Pancreas (tissue), 8 donors: ENCODE measurements around the gene GGPS1. TPM values are rescaled to one million over a fixed set of nuclear protein-coding genes. Genes with fewer than 3 reads are reported as not detected.

Experiments
- polyA plus RNA-seq, 2 donors: library from polyadenylated mRNA; stranded (reverse); fragments of 200-250 nt; gene quantifications; one replicate each; pipeline ENCODE4 v1.2.3, GENCODE V29; 2013
- total RNA-seq, 6 donors: library from RNA; stranded (reverse); fragmentation: NEBNext Ultra II Directional in 4 of 6; extraction: Animal tissue kit (Norgen Biotek cat#: 25700) in 4 of 6; gene quantifications; one replicate each; pipeline versions ENCODE4 v1.2.1 to v1.2.4, GENCODE V29; 2021 to 2023
- donor health status: healthy with polysubstance abuse.
- donor health status: DM: no; HTN: no; CAD: no; lungs with moderate emphysema.
- donor health status: DM: no; HTN: no; CAD: no.
- donor health status: Bipolar disorder and iron deficiency.
- donor health status: DM: yes; HTN: yes; CAD: no.
- donor health status: DM: no; HTN: no; CAD: no.
- donor health status: DM: no; HTN: no; CAD: no.
- donor health status: DM: yes; HTN: yes; CAD: no.

The GGPS1 gene
- total and polyA plus RNA-seq, 8 donors = 8.9 to 16.7 (median 12.5) TPM

Other genes with a start within 250 kb of the GGPS1 start
- 100 to 1,000 TPM in 2 of 6 donors, 10 to 100 TPM in 4; 53.8 to 106 (median 91.9) TPM for gene TOMM20, start 199.7 kb upstream of the GGPS1 start, total RNA-seq
- gene TOMM20, start 199.7 kb upstream of the GGPS1 start, polyA plus RNA-seq = 10 to 100 TPM; 37.7 to 52.9 TPM
- gene RBM34, start 167.3 kb upstream of the GGPS1 start, total RNA-seq = 10 to 100 TPM; 13.5 to 33.9 (median 23.4) TPM
- 10 to 100 TPM; 43.2 to 45.1 TPM for gene RBM34, start 167.3 kb upstream of the GGPS1 start, polyA plus RNA-seq
- gene ARID4B, start 391 bp upstream of the GGPS1 start, total RNA-seq = 10 to 100 TPM; 14.7 to 26.6 (median 19.2) TPM
- 10 to 100 TPM; 12.5 to 14.8 TPM for gene ARID4B, start 391 bp upstream of the GGPS1 start, polyA plus RNA-seq
- 10 to 100 TPM in 3 of 6 donors, 1 to 10 TPM in 3; 6.9 to 13.6 (median 9.8) TPM for gene TBCE, start 38.9 kb downstream of the GGPS1 start, total RNA-seq
- gene TBCE, start 38.9 kb downstream of the GGPS1 start, polyA plus RNA-seq = 10 to 100 TPM; 17.1 to 18.8 TPM
- gene B3GALNT2, start 175.9 kb downstream of the GGPS1 start, total RNA-seq = 10 to 100 TPM; 31.6 to 51.6 (median 41.7) TPM
- 10 to 100 TPM in 1 of 2 donors, 1 to 10 TPM in 1; 8.6 to 15.5 TPM for gene B3GALNT2, start 175.9 kb downstream of the GGPS1 start, polyA plus RNA-seq